K562 (cell line): ENCODE data around the gene PRXL2B. TPM values are rescaled to one million over a fixed set of nuclear protein-coding genes. Genes with fewer than 3 reads are reported as not detected.

Experiments used
- BMI1 ChIP-seq: fragments of 150-350 bp; IDR thresholded peaks from 2 replicates; pipeline ENCODE4 v1.6.1; 2014; ENCODE audit warnings: low read length
- CCNT2 ChIP-seq: IDR thresholded peaks from 2 replicates; pipeline ENCODE4 v1.6.1; 2011; ENCODE audit warnings: borderline replicate concordance, low read depth, mild to moderate bottlenecking, moderate library complexity, mixed read lengths, low read length; ENCODE audit not compliant: insufficient read length; ENCODE audit errors: extremely low read depth
- CREB1 ChIP-seq, 2 experiments: sonication (generic) in 1 of 2; formaldehyde crosslinking in 1 of 2; IDR thresholded peaks; 2 replicates each; pipeline versions ENCODE4 v1.6.1 to v1.8.0; 2012 to 2022; ENCODE audit warnings: inconsistent platforms in 1 of 2, mild to moderate bottlenecking in 1 of 2, missing genetic modification reagents in 1 of 2, moderate library complexity in 1 of 2
- DMBX1 ChIP-seq: fragments of 250-450 bp; sonication (Bioruptor Pico); IDR thresholded peaks from 2 replicates; pipeline ENCODE4 v1.8.0; 2022; ENCODE audit warnings: inconsistent platforms, mild to moderate bottlenecking, moderate library complexity, borderline replicate concordance
- FOXA1 ChIP-seq: fragments of 450-650 bp; IDR thresholded peaks from 2 replicates; pipeline ENCODE4 v1.6.1; 2016; ENCODE audit warnings: mild to moderate bottlenecking, borderline replicate concordance
- FOXJ2 ChIP-seq: fragments of 200-800 bp; sonication (Bioruptor generic); IDR thresholded peaks from 2 replicates; pipeline ENCODE4 v1.6.1; 2016; ENCODE audit warnings: missing genetic modification characterization, missing compliant biosample characterization
- HDAC1 ChIP-seq, 2 experiments: fragments of 450-650 bp; IDR thresholded peaks; 2 replicates each; pipeline ENCODE4 v1.6.1; 2016 to 2017; ENCODE audit warnings: inconsistent platforms in 1 of 2, mild to moderate bottlenecking in 1 of 2, moderate library complexity in 1 of 2
- IRF2 ChIP-seq: sonication (generic); formaldehyde crosslinking; IDR thresholded peaks from 2 replicates; pipeline ENCODE4 v1.8.1; 2022; ENCODE audit warnings: mild to moderate bottlenecking, missing genetic modification reagents
- MECOM ChIP-seq: fragments of 250-450 bp; sonication (Bioruptor Pico); IDR thresholded peaks from 2 replicates; pipeline ENCODE4 v1.8.0; 2022; ENCODE audit warnings: inconsistent platforms
- MEIS2 ChIP-seq: fragments of 450-650 bp; IDR thresholded peaks from 2 replicates; pipeline ENCODE4 v1.6.1; 2014; ENCODE audit warnings: mild to moderate bottlenecking; ENCODE audit not compliant: partially characterized antibody
- MYNN ChIP-seq, 2 experiments: sonication (generic); formaldehyde crosslinking in 1 of 2; IDR thresholded peaks; 2 replicates each; pipeline versions ENCODE4 v1.5.0 to v1.6.1; 2016 to 2020; ENCODE audit warnings: antibody characterized with exemption in 1 of 2, missing genetic modification reagents in 1 of 2
- NCOR1 ChIP-seq: fragments of 450-650 bp; IDR thresholded peaks from 2 replicates; pipeline ENCODE4 v1.6.1; 2016; ENCODE audit warnings: mild to moderate bottlenecking, moderate library complexity
- NR2C1 ChIP-seq, 2 experiments: fragments of 450-650 bp; IDR thresholded peaks; 2 replicates each; pipeline ENCODE4 v1.6.1; 2017; ENCODE audit warnings: mild to moderate bottlenecking in 2 of 2, antibody characterized with exemption in 1 of 2, inconsistent platforms in 1 of 2, missing compliant biosample characterization in 1 of 2, missing genetic modification characterization in 1 of 2
- NUFIP1 ChIP-seq: fragments of 450-650 bp; IDR thresholded peaks from 2 replicates; pipeline ENCODE4 v1.6.1; 2018; ENCODE audit not compliant: partially characterized antibody
- PATZ1 ChIP-seq: fragments of 250-450 bp; sonication (Bioruptor Pico); IDR thresholded peaks from 2 replicates; pipeline ENCODE4 v1.5.0; 2020; ENCODE audit warnings: mild to moderate bottlenecking, borderline replicate concordance
- POU5F1 ChIP-seq: fragments of 150-350 bp; IDR thresholded peaks from 2 replicates; pipeline ENCODE4 v1.6.1; 2014; ENCODE audit warnings: borderline replicate concordance, low read length, low read depth, mild to moderate bottlenecking; ENCODE audit not compliant: partially characterized antibody
- RAD51 ChIP-seq: fragments of 450-650 bp; IDR thresholded peaks from 2 replicates; pipeline ENCODE4 v1.7.1; 2016; ENCODE audit warnings: low read depth, mild to moderate bottlenecking, borderline replicate concordance
- RBFOX2 ChIP-seq: fragments of 200-400 bp; formaldehyde crosslinking; IDR thresholded peaks from 2 replicates; pipeline ENCODE4 v1.6.1; 2017; ENCODE audit warnings: low read depth, mild to moderate bottlenecking, low read length, moderate library complexity
- STAT6 ChIP-seq: sonication (generic); formaldehyde crosslinking; IDR thresholded peaks from 2 replicates; pipeline ENCODE4 v1.8.1; 2023; ENCODE audit warnings: mild to moderate bottlenecking, missing genetic modification reagents
- TFAM ChIP-seq: fragments of 250-450 bp; sonication (Bioruptor Pico); conservative IDR thresholded peaks from 2 replicates; pipeline ENCODE4 v1.5.0; 2021; ENCODE audit warnings: mild to moderate bottlenecking, moderate library complexity
- ZFX ChIP-seq: sonication (generic); formaldehyde crosslinking; IDR thresholded peaks from 2 replicates; pipeline ENCODE4 v1.8.0; 2022; ENCODE audit warnings: mild to moderate bottlenecking, missing genetic modification reagents, moderate library complexity
- ZKSCAN3 ChIP-seq: fragments of 250-450 bp; sonication (Bioruptor Pico); IDR thresholded peaks from 2 replicates; pipeline ENCODE4 v1.4.0; 2020
- ZNF239 ChIP-seq: fragments of 250-450 bp; sonication (Bioruptor Pico); IDR thresholded peaks from 2 replicates; pipeline ENCODE4 v1.4.0; 2020; ENCODE audit warnings: mild to moderate bottlenecking
- ZNF24 ChIP-seq: fragments of 450-650 bp; IDR thresholded peaks from 2 replicates; pipeline ENCODE4 v1.6.1; 2016
- ZNF3 ChIP-seq: fragments of 250-450 bp; sonication (Bioruptor Pico); IDR thresholded peaks from 2 replicates; pipeline ENCODE4 v1.5.0; 2021; ENCODE audit warnings: mild to moderate bottlenecking, moderate library complexity
- polyA plus RNA-seq, 8 experiments: library from polyadenylated mRNA; depleted of rRNA in 4 of 8; stranded (reverse) in 5 of 8; unstranded in 3 of 8; fragments of >200 nt; fragmentation: Nextera tagmentation in 2 of 8; fragmentation: Illumina TruSeq in 1 of 8; extraction: Ambion mirVana in 2 of 8; extraction: Trizol in 1 of 8; gene quantifications; 2 replicates each; pipeline versions ENCODE4 v1.2.1 to v1.2.3, GENCODE V29; 2011 to 2014; ENCODE audit warnings: inconsistent platforms in 1 of 8, missing spikeins in 1 of 8
- total RNA-seq, 7 experiments: library from RNA; depleted of rRNA in 6 of 7; stranded (reverse); fragments of >200 nt in 6 of 7; fragmentation: Illumina TruSeq in 2 of 7; extraction: Trizol in 2 of 7; gene quantifications; 2 replicates each; pipeline versions ENCODE4 v1.2.1 to v1.2.3, GENCODE V29; 2011 to 2021; ENCODE audit warnings: low replicate concordance in 1 of 7

Gene PRXL2B
- total and polyA plus RNA-seq, 9 of the 15 experiments (the other 6 are each of a cell fraction or from before 2014, with no cell fraction given): 0.99 to 25.3 (median 11.8) TPM

- TF ChIP-seq RAD51 (peak; percentile 95), DMBX1 (CRISPR knock-in tag) (no peak), CREB1 (IDR thresholded peaks at IDR 0.05) (peak; percentile 56; the same call in 1 of the 2 replicates), CREB1 (CRISPR knock-in tag; IDR thresholded peaks at IDR 0.05) (peak; percentile 55), HDAC1 (IDR thresholded peaks at IDR 0.05) (no peak; a peak in 1 of 4 replicates), FOXJ2 (tag) (peak; percentile 46; the same call in 1 of the 2 replicates), TFAM (no peak), ZNF24 (no peak), ZFX (CRISPR knock-in tag) (no peak; the same call in 1 of the 2 replicates), RBFOX2 (peak; percentile 85), MEIS2 (peak; percentile 51), NR2C1 (IDR thresholded peaks at IDR 0.05) (no peak; the same call in 1 of the 2 replicates), NR2C1 (tag; IDR thresholded peaks at IDR 0.05) (no peak), ZNF239 (CRISPR knock-in tag) (no peak), FOXA1 (no peak), STAT6 (CRISPR knock-in tag) (no peak), CCNT2 (no peak), MYNN (IDR thresholded peaks at IDR 0.05) (no peak), MYNN (CRISPR knock-in tag; IDR thresholded peaks at IDR 0.05) (no peak), MECOM (CRISPR knock-in tag) (no peak), NCOR1 (peak; percentile 5; the same call in 1 of the 2 replicates), ZNF3 (CRISPR knock-in tag) (no peak), NUFIP1 (no peak), BMI1 (no peak), PATZ1 (CRISPR knock-in tag) (no peak), IRF2 (CRISPR knock-in tag) (no peak), POU5F1 (no peak), ZKSCAN3 (CRISPR knock-in tag) (no peak)
These were observed 40.6 kb upstream of the PRXL2B start (continued) for GRCh38 chr1:2545754-2546514.
